ENCODE data around the gene ALKBH7.

Gene ALKBH7

GRCh38 chr19:6402058-6402457 lies 29.5 kb downstream of the ALKBH7 start:
- DNase-seq: no peak

GRCh38 chr19:6402837-6403608 lies 30.4 kb downstream of the ALKBH7 start:
- DNase-seq: no peak

GRCh38 chr19:6406401-6406800 lies 33.8 kb downstream of the ALKBH7 start:
- DNase-seq: no peak

GRCh38 chr19:6409346-6409745 lies 36.8 kb downstream of the ALKBH7 start:
- no peak for DNase-seq

GRCh38 chr19:6412061-6412446 lies 39.5 kb downstream of the ALKBH7 start:
- DNase-seq: no peak

- peak; percentile 41 for DNase-seq
Measured at GRCh38 chr19:6412447-6413091, 40.0 kb downstream of the ALKBH7 start.

GRCh38 chr19:6413291-6413690 lies 40.7 kb downstream of the ALKBH7 start:
- no peak for DNase-seq

- DNase-seq: no peak
Measured at GRCh38 chr19:6413721-6414643, 41.4 kb downstream of the ALKBH7 start.

GRCh38 chr19:6414793-6415590 lies 42.4 kb downstream of the ALKBH7 start:
- no peak for DNase-seq

- no peak for DNase-seq
Measured at GRCh38 chr19:6415591-6416190, 43.1 kb downstream of the ALKBH7 start.

GRCh38 chr19:6416658-6417405 lies 44.2 kb downstream of the ALKBH7 start:
- no peak for DNase-seq

GRCh38 chr19:6417713-6418561 lies 45.3 kb downstream of the ALKBH7 start:
- no peak for DNase-seq

- DNase-seq: no peak
Measured at GRCh38 chr19:6418562-6418932, 46.0 kb downstream of the ALKBH7 start.

GRCh38 chr19:6421075-6422014 lies 48.8 kb downstream of the ALKBH7 start:
- no peak for DNase-seq

- DNase-seq: no peak
Measured at GRCh38 chr19:6423499-6424194, 51.1 kb downstream of the ALKBH7 start.

- DNase-seq: no peak
Measured at GRCh38 chr19:6424195-6424938, 51.8 kb downstream of the ALKBH7 start, which contains the start of gene KHSRP. Gene KHSRP, minus strand, starts transcription at chr19:6424811. Its CDS starts 110 bp downstream, at chr19:6424701.
